Spleen (tissue), 11 donors: ENCODE measurements around the gene CTNNA2. TPM values are rescaled to one million over a fixed set of nuclear protein-coding genes. Genes with fewer than 3 reads are reported as not detected.

ENCODE experiments used
- DNase-seq: peaks from one replicate; pipeline ENCODE4 v3.0.0-alpha.2; 2020
- H3K27ac ChIP-seq, 8 donors: fragments of 200-600 bp; sonication (generic) in 7 of 8; 1 replicate in 4 of 8; 2 replicates in 4 of 8; pipeline versions ENCODE4 v1.5.0 to v1.8.0; 2016 to 2021; ENCODE audit warnings: inconsistent platforms in 4 of 8, mild to moderate bottlenecking in 4 of 8, moderate library complexity in 1 of 8
- H3K27me3 ChIP-seq, 7 donors: fragments of 200-600 bp; sonication (generic) in 6 of 7; replicated peaks in 1 of 7; 1 replicate in 4 of 7; 2 replicates in 3 of 7; pipeline versions ENCODE4 v1.5.0 to v1.8.0; 2016 to 2021; ENCODE audit warnings: inconsistent platforms in 3 of 7, mild to moderate bottlenecking in 1 of 7
- H3K36me3 ChIP-seq, 6 donors: fragments of 200-600 bp; sonication (generic) in 5 of 6; 1 replicate in 4 of 6; 2 replicates in 2 of 6; pipeline versions ENCODE4 v1.5.0 to v1.8.0; 2016 to 2021; ENCODE audit warnings: inconsistent platforms in 2 of 6
- H3K4me1 ChIP-seq, 6 donors: fragments of 200-600 bp; sonication (generic) in 5 of 6; 1 replicate in 3 of 6; 2 replicates in 3 of 6; pipeline versions ENCODE4 v1.5.0 to v1.8.0; 2016 to 2021; ENCODE audit warnings: inconsistent platforms in 3 of 6
- H3K4me3 ChIP-seq, 8 donors: fragments of 200-600 bp; sonication (generic) in 7 of 8; 1 replicate in 4 of 8; 2 replicates in 4 of 8; pipeline versions ENCODE4 v1.5.0 to v1.8.0; 2016 to 2021; ENCODE audit warnings: inconsistent platforms in 4 of 8, mild to moderate bottlenecking in 4 of 8, moderate library complexity in 2 of 8
- H3K9me3 ChIP-seq, 8 donors: fragments of 200-600 bp; sonication (generic) in 7 of 8; 1 replicate in 4 of 8; 2 replicates in 4 of 8; pipeline versions ENCODE4 v1.5.0 to v1.8.0; 2016 to 2021; ENCODE audit warnings: inconsistent platforms in 4 of 8
- POLR2A ChIP-seq, 3 donors: fragments of 450-650 bp; IDR thresholded peaks; one replicate each; pipeline ENCODE4 v1.5.1; 2017; ENCODE audit warnings: antibody characterized with exemption in 3 of 3, mild to moderate bottlenecking in 1 of 3
- POLR2AphosphoS5 ChIP-seq, 3 donors: sonication (generic); formaldehyde crosslinking; IDR thresholded peaks; one replicate each; pipeline ENCODE4 v1.5.1; 2017; ENCODE audit warnings: antibody characterized with exemption in 3 of 3
- WGBS, 5 donors: extraction: QIAGEN DNeasy Blood & Tissue Kit in 3 of 5; methylation state at CpG; one replicate each; pipeline versions ENCODE4 v1.1.5 to v1.1.7; 2013 to 2018; 5-methylcytosine and 5-hydroxymethylcytosine counted together
- intact Hi-C: fragments of 100-400 bp; cut with DNase I; formaldehyde crosslinking; loops from one replicate; pipeline ENCODE4 v1.15.0; 2023; ENCODE audit warnings: low total_unique reads
- polyA plus RNA-seq, 3 donors: library from polyadenylated mRNA; stranded (reverse); fragments of 200-250 nt; gene quantifications; one replicate each; pipeline ENCODE4 v1.2.1, GENCODE V29; 2013
- total RNA-seq, 7 donors: library from RNA; depleted of rRNA in 3 of 7; stranded (reverse); fragments of >200 nt in 3 of 7; fragmentation: NEBNext Ultra II Directional in 4 of 7; extraction: Animal tissue kit (Norgen Biotek cat#: 25700) in 4 of 7; gene quantifications; one replicate each; pipeline versions ENCODE4 v1.1.0 to v1.2.1, GENCODE V29; 2016 to 2021
- TF ChIP-seq, protein P1 (sequence below), 11 experiments: fragments of 200-600 bp in 7 of 11; fragments of 450-650 bp in 4 of 11; sonication (generic) in 4 of 11; IDR thresholded peaks in 8 of 11; conservative IDR thresholded peaks in 3 of 11; 1 replicate in 7 of 11; 2 replicates in 4 of 11; pipeline versions ENCODE4 v1.4.0 to v1.8.0; 2016 to 2021; ENCODE audit warnings: antibody characterized with exemption in 11 of 11, inconsistent platforms in 4 of 11, mild to moderate bottlenecking in 1 of 11
- donor health status: healthy with polysubstance abuse.
- donor health status: DM: no; HTN: no; CAD: no; lungs with moderate emphysema.
- donor health status: DM: no; HTN: no; CAD: no.
- donor health status: Bipolar disorder and iron deficiency.
- donor health status: healthy.
- donor health status: DM: no; HTN: no; CAD: no.
- donor health status: DM: yes; HTN: yes; CAD: no.

Gene CTNNA2
- total and polyA plus RNA-seq, 10 donors, result not detected

DNA sequence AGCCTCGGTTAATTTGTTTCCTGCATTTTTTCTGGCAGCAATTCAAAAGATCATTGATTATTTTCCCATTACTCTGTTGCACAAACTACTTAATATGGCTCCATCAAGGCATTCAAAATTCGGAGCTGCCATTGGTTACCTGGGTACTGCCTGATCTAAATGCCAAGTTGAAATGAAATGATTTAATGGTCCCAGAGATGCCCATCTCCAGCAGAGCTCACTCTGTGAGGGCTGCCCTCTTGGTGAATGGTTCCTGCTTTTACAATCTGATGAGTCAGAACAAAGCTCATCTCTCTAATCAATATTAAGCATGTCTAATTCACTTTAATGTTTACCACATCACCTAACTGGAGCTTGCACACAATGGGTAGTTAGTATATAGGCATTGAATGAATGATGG is 126.1 kb downstream of the CTNNA2 start:
- H3K4me1 ChIP-seq, result no peaks in the 10 kb centered on the region
- H3K27me3 ChIP-seq, result no peaks in the 10 kb centered on the region
- intact Hi-C loops, result no loop called here
- H3K27ac ChIP-seq, result no peak overlapping the region
- no peaks in the 10 kb centered on the region for H3K36me3 ChIP-seq
- no peak for DNase-seq
- 53 to 78% (median 70%) methylated on average over 2 of the region's 2 CpGs for WGBS, 5 donors
- H3K4me3 ChIP-seq, result no peak overlapping the region
- no peak for TF ChIP-seq POLR2AphosphoS5 (IDR thresholded peaks at IDR 0.05)
- TF ChIP-seq POLR2A (IDR thresholded peaks at IDR 0.05), result no peak
- TF ChIP-seq, protein P1, sequence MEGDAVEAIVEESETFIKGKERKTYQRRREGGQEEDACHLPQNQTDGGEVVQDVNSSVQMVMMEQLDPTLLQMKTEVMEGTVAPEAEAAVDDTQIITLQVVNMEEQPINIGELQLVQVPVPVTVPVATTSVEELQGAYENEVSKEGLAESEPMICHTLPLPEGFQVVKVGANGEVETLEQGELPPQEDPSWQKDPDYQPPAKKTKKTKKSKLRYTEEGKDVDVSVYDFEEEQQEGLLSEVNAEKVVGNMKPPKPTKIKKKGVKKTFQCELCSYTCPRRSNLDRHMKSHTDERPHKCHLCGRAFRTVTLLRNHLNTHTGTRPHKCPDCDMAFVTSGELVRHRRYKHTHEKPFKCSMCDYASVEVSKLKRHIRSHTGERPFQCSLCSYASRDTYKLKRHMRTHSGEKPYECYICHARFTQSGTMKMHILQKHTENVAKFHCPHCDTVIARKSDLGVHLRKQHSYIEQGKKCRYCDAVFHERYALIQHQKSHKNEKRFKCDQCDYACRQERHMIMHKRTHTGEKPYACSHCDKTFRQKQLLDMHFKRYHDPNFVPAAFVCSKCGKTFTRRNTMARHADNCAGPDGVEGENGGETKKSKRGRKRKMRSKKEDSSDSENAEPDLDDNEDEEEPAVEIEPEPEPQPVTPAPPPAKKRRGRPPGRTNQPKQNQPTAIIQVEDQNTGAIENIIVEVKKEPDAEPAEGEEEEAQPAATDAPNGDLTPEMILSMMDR (IDR thresholded peaks at IDR 0.05 in 8 of 11, conservative IDR thresholded peaks at IDR 0.05 in 3 of 11), result no peak
- H3K9me3 ChIP-seq, result peaks cover 0 to 15% (median 0%) of the 10 kb centered on the region in 8 donors

DNA sequence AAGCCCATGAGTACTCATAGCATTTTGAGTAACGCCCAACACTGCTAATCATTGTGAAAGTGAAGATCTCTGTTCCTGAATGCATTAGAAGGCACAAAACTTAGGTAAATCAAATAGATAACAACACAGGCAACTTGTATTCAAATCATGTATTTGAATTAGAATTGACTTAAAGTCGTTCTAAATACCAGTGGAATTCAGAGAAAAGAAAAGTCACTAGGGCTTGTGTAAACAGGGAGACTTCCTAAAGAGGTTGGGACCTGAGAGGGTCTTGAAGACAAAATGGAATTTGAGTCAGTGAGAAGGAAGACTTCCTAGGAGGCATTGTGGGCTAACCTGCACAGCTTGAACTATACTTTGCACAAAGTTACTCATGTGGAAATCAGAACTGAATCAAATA is 127.2 kb downstream of the CTNNA2 start:
- intact Hi-C loops, result no loop called here
- WGBS, 5 donors, result 45 to 52% (median 46%) methylated on average over 2 of the region's 2 CpGs
- H3K4me3 ChIP-seq, result no peak overlapping the region
- no peak for DNase-seq
- H3K27me3 ChIP-seq, result no peaks in the 10 kb centered on the region
- H3K4me1 ChIP-seq, result no peaks in the 10 kb centered on the region
- TF ChIP-seq, protein P1 (IDR thresholded peaks at IDR 0.05 in 8 of 11, conservative IDR thresholded peaks at IDR 0.05 in 3 of 11), result no peak
- no peak for TF ChIP-seq POLR2AphosphoS5 (IDR thresholded peaks at IDR 0.05)
- TF ChIP-seq POLR2A (IDR thresholded peaks at IDR 0.05), result no peak
- no peaks in the 10 kb centered on the region for H3K36me3 ChIP-seq
- no peak overlapping the region for H3K27ac ChIP-seq
- peaks cover 0 to 13% (median 2%) of the 10 kb centered on the region in 8 donors for H3K9me3 ChIP-seq

DNA sequence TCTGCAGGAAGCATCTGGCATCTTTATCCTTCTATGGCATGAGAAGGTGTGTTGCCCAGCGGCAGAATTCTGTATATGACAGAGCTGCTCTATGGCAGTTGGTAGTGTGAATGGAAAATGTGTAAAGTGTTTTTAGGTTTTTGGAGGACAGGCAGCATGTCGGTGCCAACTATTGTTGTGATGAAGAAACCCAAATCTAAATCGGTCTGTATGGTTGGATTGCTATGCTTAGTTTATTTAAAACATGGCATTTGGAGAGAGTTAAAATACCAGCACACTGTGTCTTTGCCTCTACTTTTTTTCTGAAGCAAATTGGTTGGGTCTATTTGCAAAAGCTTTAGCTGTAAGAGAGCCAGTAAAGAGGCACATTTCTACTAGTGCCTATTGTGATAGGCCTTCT is 136.7 kb downstream of the CTNNA2 start:
- 90 to 93% (median 90%) methylated on average over 3 of the region's 3 CpGs for WGBS, 5 donors
- intact Hi-C loops, result no loop called here
- H3K9me3 ChIP-seq, result peaks cover 0 to 15% (median 7%) of the 10 kb centered on the region in 8 donors
- H3K36me3 ChIP-seq, result no peaks in the 10 kb centered on the region
- TF ChIP-seq POLR2AphosphoS5 (IDR thresholded peaks at IDR 0.05) (no peak), POLR2A (IDR thresholded peaks at IDR 0.05) (no peak)
- TF ChIP-seq, protein P1 (IDR thresholded peaks at IDR 0.05 in 8 of 11, conservative IDR thresholded peaks at IDR 0.05 in 3 of 11), result no peak
- no peak for DNase-seq
- no peaks in the 10 kb centered on the region for H3K27me3 ChIP-seq
- no peak overlapping the region for H3K4me3 ChIP-seq
- no peak overlapping the region for H3K27ac ChIP-seq
- H3K4me1 ChIP-seq, result no peaks in the 10 kb centered on the region

DNA sequence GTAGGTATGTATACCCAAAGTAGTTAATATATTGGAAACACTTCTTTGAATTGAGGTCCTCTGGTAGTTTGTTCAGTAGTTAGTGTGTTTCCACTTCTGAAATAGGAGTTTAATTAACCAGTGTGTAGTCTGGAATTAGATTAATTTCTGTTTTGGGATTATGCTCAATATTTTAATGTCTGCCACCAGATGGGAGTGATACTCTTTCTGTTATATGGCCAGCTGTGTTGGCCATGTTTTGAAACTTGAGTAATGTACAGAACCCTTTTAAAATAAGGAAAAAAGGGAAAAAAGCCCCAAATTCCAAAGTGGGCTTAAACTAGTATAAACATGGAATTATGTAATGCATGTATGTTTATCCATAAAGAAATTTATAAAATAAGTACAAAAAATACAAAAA is 147.7 kb downstream of the CTNNA2 start:
- Histone ChIP-seq H3K4me1 (no peaks in the 10 kb centered on the region), H3K27me3 (no peaks in the 10 kb centered on the region), H3K36me3 (no peaks in the 10 kb centered on the region), H3K4me3 (no peak overlapping the region), H3K9me3 (no peaks in the 10 kb centered on the region), H3K27ac (no peak overlapping the region)
- intact Hi-C loops, result no loop called here
- no peak for TF ChIP-seq POLR2A (IDR thresholded peaks at IDR 0.05)
- TF ChIP-seq, protein P1 (IDR thresholded peaks at IDR 0.05 in 8 of 11, conservative IDR thresholded peaks at IDR 0.05 in 3 of 11), result no peak
- no peak for TF ChIP-seq POLR2AphosphoS5 (IDR thresholded peaks at IDR 0.05)
- DNase-seq, result no peak
